Measurements from ENCODE around the gene PRPSAP2. TPM values are rescaled to one million over a fixed set of nuclear protein-coding genes. Genes with fewer than 3 reads are reported as not detected.

PRPSAP2 gene
- total RNA-seq, 1 donor from 2014 or later = 51.4 TPM

DNA sequence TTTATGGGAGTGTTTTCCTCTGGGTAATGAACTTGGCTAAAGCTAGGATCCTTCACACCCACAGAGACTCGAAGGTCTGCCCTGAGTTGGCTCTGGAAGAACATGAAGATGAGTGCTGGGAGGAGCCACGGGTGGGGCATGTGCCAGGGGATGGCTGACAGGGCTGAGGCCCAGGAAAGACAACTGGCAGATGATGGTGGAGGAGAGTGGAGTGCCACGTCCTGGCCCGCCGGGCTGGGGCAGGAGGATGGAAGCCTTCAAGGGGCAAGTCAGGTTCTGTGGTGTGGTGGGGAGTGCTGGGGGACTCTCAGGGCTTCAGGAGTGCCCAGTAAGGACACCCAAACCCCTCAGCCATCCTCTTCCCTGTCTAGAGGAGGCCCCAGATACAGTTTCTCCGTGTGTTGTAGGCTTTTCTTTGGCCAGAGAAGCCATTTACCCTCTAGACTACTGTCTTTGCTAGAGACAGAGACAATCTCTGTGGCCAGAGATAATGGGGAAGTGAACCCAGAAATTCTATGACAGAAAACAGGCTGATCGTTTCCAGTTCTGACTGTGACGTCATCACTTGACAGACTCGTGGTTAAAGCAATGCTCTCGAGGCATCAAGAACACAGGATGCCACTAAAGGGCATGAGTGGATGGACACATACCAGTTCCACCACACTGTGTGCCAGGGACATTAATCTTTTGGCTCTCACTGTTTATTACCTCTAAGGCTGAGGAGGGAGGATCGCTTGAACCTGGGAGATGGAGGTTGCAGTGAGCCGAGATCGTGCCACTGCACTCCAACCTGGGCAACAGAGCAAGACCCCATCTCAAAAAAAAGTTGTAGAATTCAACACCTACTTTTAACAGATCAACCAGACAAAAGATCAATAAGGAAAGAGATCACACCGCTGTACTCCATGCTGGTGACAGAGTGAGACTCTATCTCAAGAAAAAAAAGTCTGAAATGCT is 75.4 kb downstream of the PRPSAP2 start:
- Mint-ChIP-seq H3K36me3 (peaks cover 26% of the 10 kb centered on the region), H3K27ac (no peak overlapping the region), H3K27me3 (ENCODE audit: low read depth) (no peaks in the 10 kb centered on the region), H3K9me3 (no peaks in the 10 kb centered on the region), H3K4me3 (no peak overlapping the region), H3K4me1 (no peaks in the 10 kb centered on the region)
- DNase-seq (ENCODE audit: low spot score in 2 of 2, unreplicated experiment in 2 of 2) = no peak
- TF ChIP-seq, protein P1, sequence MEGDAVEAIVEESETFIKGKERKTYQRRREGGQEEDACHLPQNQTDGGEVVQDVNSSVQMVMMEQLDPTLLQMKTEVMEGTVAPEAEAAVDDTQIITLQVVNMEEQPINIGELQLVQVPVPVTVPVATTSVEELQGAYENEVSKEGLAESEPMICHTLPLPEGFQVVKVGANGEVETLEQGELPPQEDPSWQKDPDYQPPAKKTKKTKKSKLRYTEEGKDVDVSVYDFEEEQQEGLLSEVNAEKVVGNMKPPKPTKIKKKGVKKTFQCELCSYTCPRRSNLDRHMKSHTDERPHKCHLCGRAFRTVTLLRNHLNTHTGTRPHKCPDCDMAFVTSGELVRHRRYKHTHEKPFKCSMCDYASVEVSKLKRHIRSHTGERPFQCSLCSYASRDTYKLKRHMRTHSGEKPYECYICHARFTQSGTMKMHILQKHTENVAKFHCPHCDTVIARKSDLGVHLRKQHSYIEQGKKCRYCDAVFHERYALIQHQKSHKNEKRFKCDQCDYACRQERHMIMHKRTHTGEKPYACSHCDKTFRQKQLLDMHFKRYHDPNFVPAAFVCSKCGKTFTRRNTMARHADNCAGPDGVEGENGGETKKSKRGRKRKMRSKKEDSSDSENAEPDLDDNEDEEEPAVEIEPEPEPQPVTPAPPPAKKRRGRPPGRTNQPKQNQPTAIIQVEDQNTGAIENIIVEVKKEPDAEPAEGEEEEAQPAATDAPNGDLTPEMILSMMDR (IDR thresholded peaks at IDR 0.05; ENCODE audit: unreplicated experiment) = no peak

DNA sequence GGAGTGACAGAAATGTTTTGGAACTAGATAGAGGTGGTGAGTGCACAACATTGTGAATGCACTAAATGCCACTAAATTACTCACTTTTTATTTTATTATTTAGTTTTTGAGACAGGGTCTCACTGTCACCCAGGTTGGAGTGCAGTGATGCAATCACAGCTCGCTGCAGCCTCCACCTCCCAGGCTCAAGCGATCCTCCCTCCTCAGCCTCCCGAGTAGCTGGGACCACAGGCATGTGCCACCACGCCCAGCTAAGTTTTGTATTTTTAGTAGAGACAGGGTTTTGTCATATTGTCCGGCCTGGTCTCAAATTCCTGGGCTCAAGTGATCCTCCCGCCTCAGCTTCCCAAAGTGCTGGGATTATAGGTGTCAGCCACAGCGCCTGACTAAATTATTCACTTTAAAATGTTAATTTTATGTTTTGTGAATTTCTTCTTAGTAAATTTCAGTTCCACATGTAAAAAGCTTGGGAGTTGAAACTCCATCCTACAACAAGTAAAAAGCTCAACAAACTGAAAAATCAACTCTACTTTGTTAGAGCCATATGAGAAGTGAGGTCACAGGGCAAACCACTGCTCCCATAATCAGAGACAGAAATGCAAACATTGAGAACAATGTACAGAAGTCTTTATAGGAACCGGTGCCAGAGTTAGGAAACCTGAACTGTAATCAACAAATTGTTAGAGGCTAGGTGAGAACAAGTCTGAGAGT is 80.2 kb downstream of the PRPSAP2 start:
- TF ChIP-seq, protein P1 (IDR thresholded peaks at IDR 0.05; ENCODE audit: unreplicated experiment) = no peak

DNA sequence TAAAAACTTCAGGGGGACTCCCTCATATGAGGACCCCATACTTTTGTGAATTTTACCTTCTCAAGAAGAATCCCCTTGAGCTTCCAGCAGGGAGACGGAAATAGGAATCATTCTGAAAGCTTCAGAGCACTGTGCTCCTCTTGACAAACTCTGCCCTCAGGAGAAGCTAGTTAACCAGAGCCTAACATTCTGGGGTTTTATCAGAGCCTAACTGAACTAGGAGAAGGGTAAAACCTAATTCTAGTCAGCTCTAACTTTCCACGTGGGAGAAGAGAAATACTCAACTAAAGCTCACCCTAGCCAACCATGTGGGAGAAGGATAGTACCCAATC is 80.7 kb downstream of the PRPSAP2 start:
- Mint-ChIP-seq H3K27ac (no peak overlapping the region), H3K4me1 (no peaks in the 10 kb centered on the region), H3K9me3 (no peaks in the 10 kb centered on the region), H3K36me3 (no peaks in the 10 kb centered on the region), H3K4me3 (no peak overlapping the region), H3K27me3 (ENCODE audit: low read depth) (no peaks in the 10 kb centered on the region)
- no peak for DNase-seq (ENCODE audit: low spot score in 2 of 2, unreplicated experiment in 2 of 2)
- TF ChIP-seq, protein P1 (IDR thresholded peaks at IDR 0.05; ENCODE audit: unreplicated experiment) = no peak

More for the DNA sequence above, 80.2 kb downstream of the PRPSAP2 start:
- DNase-seq (ENCODE audit: low spot score in 2 of 2, unreplicated experiment in 2 of 2) = no peak
- H3K4me3 Mint-ChIP-seq = no peak overlapping the region
- no peaks in the 10 kb centered on the region for H3K9me3 Mint-ChIP-seq
- H3K27ac Mint-ChIP-seq = no peak overlapping the region
- no peaks in the 10 kb centered on the region for H3K27me3 Mint-ChIP-seq (ENCODE audit: low read depth)
- no peaks in the 10 kb centered on the region for H3K4me1 Mint-ChIP-seq
- H3K36me3 Mint-ChIP-seq = peaks cover under 1% of the 10 kb centered on the region

DNA sequence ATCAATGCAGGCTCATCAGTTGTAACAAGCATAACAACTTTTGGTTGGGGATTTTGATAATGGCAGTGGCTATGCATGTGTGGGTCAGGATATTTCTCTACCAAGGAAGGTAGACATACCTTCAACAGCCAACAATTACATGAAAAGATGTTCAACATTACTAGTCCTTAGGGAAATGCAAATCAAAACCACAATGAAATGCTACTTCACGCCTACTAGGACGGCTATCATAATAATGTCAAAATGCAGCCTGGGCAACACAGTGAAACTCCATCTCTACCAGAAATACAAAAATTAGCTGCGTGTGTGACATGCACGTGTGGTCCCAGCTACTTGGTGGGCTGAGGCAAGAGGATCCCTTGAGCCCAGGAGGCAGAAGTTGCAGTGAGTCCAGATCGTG is 86.7 kb downstream of the PRPSAP2 start:
- Mint-ChIP-seq H3K36me3 (no peaks in the 10 kb centered on the region), H3K27me3 (ENCODE audit: low read depth) (no peaks in the 10 kb centered on the region), H3K4me3 (no peak overlapping the region), H3K27ac (no peak overlapping the region), H3K9me3 (no peaks in the 10 kb centered on the region), H3K4me1 (peaks cover 5% of the 10 kb centered on the region)
- TF ChIP-seq, protein P1 (IDR thresholded peaks at IDR 0.05; ENCODE audit: unreplicated experiment) = no peak
- no peak for DNase-seq (ENCODE audit: low spot score in 2 of 2, unreplicated experiment in 2 of 2)

DNA sequence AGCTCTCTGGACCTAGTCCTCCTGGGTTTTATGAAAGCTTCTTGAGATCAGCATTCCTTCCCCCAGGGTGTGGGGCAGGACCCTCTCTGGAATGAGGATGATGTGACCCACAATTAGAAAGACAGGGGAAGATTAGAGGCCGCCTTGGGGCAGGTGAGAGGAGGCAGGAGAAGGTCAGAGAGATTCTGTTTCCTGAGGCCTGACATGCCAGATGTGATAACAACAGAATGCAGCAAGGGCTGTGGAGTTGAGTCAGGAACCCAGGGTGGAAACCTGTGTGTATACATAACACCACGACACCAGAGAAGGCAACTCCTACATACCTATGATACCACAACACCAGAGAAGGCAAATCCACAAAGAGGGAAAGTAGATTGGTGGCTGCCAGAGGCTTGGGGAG is 88.6 kb downstream of the PRPSAP2 start:
- H3K36me3 Mint-ChIP-seq = no peaks in the 10 kb centered on the region
- TF ChIP-seq, protein P1 (IDR thresholded peaks at IDR 0.05; ENCODE audit: unreplicated experiment) = no peak
- H3K4me1 Mint-ChIP-seq = peaks cover 5% of the 10 kb centered on the region
- no peak for DNase-seq (ENCODE audit: low spot score in 2 of 2, unreplicated experiment in 2 of 2)
- no peaks in the 10 kb centered on the region for H3K9me3 Mint-ChIP-seq
- no peak overlapping the region for H3K27ac Mint-ChIP-seq
- no peaks in the 10 kb centered on the region for H3K27me3 Mint-ChIP-seq (ENCODE audit: low read depth)
- no peak overlapping the region for H3K4me3 Mint-ChIP-seq
